Activated T-helper 17 cell treated with anti-CD3 and anti-CD28 coated beads, Interleukin-2, amount 50 U/mL, for 72 hours (primary cell): ENCODE data around the gene RPS8. TPM values are rescaled to one million over a fixed set of nuclear protein-coding genes. Genes with fewer than 3 reads are reported as not detected.

ENCODE experiments used
- ATAC-seq: fragments of 150-1000 bp; cut with Tn5 transposase; replicated peaks from 2 replicates; pipeline ENCODE4 v1.10.0; 2021; ENCODE audit warnings: mild to moderate bottlenecking, moderate library complexity
- H3K27ac Mint-ChIP-seq: one replicate; pipeline ENCODE4 v1.8.0; 2022; ENCODE audit warnings: mixed read lengths
- H3K27me3 Mint-ChIP-seq: one replicate; pipeline ENCODE4 v1.8.0; 2022; ENCODE audit warnings: mixed read lengths
- H3K36me3 Mint-ChIP-seq: one replicate; pipeline ENCODE4 v1.8.0; 2022; ENCODE audit warnings: low read depth, mild to moderate bottlenecking, mixed read lengths
- H3K4me1 Mint-ChIP-seq: one replicate; pipeline ENCODE4 v1.8.0; 2022; ENCODE audit warnings: mixed read lengths
- H3K4me3 Mint-ChIP-seq: one replicate; pipeline ENCODE4 v1.8.0; 2022; ENCODE audit warnings: mild to moderate bottlenecking, mixed read lengths
- H3K9me3 Mint-ChIP-seq: one replicate; pipeline ENCODE4 v1.8.0; 2022; ENCODE audit warnings: mixed read lengths
- total RNA-seq, 2 donors: library from RNA; stranded (reverse); gene quantifications; one replicate each; pipeline ENCODE4 v1.2.3, GENCODE V29; 2022

The RPS8 gene
- total RNA-seq, 2 donors from 2014 or later, result 2,475 to 3,183 TPM

GRCh38 chr1:44775930-44776729, 790 bp downstream of the RPS8 start:
- Mint-ChIP-seq H3K27me3 (no peaks in the 10 kb centered on the region), H3K36me3 (peaks cover 70% of the 10 kb centered on the region), H3K27ac (peak overlapping the region; percentile 98), H3K4me3 (peak overlapping the region; percentile 98), H3K4me1 (peaks cover 35% of the 10 kb centered on the region), H3K9me3 (no peaks in the 10 kb centered on the region)
- peak; percentile 43 for ATAC-seq

GRCh38 chr1:44776730-44777068, 1.4 kb downstream of the RPS8 start:
- peak; percentile 3 for ATAC-seq
- Mint-ChIP-seq H3K4me3 (peak overlapping the region; percentile 98), H3K36me3 (peaks cover 75% of the 10 kb centered on the region), H3K27me3 (no peaks in the 10 kb centered on the region), H3K4me1 (peaks cover 41% of the 10 kb centered on the region), H3K9me3 (no peaks in the 10 kb centered on the region), H3K27ac (peak overlapping the region; percentile 98)

GRCh38 chr1:44777547-44777946, 2.2 kb downstream of the RPS8 start:
- peaks cover 42% of the 10 kb centered on the region for H3K4me1 Mint-ChIP-seq
- peak overlapping the region; percentile 98 for H3K4me3 Mint-ChIP-seq
- H3K27me3 Mint-ChIP-seq, result no peaks in the 10 kb centered on the region
- H3K27ac Mint-ChIP-seq, result peak overlapping the region; percentile 98
- H3K36me3 Mint-ChIP-seq, result peaks cover 83% of the 10 kb centered on the region
- no peaks in the 10 kb centered on the region for H3K9me3 Mint-ChIP-seq
- no peak for ATAC-seq

- Mint-ChIP-seq H3K4me1 (peaks cover 42% of the 10 kb centered on the region), H3K27me3 (no peaks in the 10 kb centered on the region), H3K36me3 (peaks cover 87% of the 10 kb centered on the region), H3K9me3 (no peaks in the 10 kb centered on the region), H3K4me3 (peak overlapping the region; percentile 98), H3K27ac (peak overlapping the region; percentile 98)
- ATAC-seq, result no peak
Measured at GRCh38 chr1:44777969-44778635, 2.8 kb downstream of the RPS8 start.

- peak overlapping the region; percentile 83 for H3K27ac Mint-ChIP-seq
- H3K27me3 Mint-ChIP-seq, result no peaks in the 10 kb centered on the region
- H3K4me1 Mint-ChIP-seq, result peaks cover 47% of the 10 kb centered on the region
- no peaks in the 10 kb centered on the region for H3K9me3 Mint-ChIP-seq
- peaks cover 84% of the 10 kb centered on the region for H3K36me3 Mint-ChIP-seq
- H3K4me3 Mint-ChIP-seq, result peak overlapping the region; percentile 98
- no peak for ATAC-seq
Measured at GRCh38 chr1:44778705-44779576, 3.6 kb downstream of the RPS8 start.

- peaks cover 72% of the 10 kb centered on the region for H3K36me3 Mint-ChIP-seq
- no peak overlapping the region for H3K27ac Mint-ChIP-seq
- H3K27me3 Mint-ChIP-seq, result no peaks in the 10 kb centered on the region
- peaks cover 50% of the 10 kb centered on the region for H3K4me1 Mint-ChIP-seq
- no peaks in the 10 kb centered on the region for H3K9me3 Mint-ChIP-seq
- ATAC-seq, result no peak
- no peak overlapping the region for H3K4me3 Mint-ChIP-seq
Measured at GRCh38 chr1:44780583-44781121, 5.3 kb downstream of the RPS8 start.

GRCh38 chr1:44783697-44784093, 8.4 kb downstream of the RPS8 start:
- Mint-ChIP-seq H3K36me3 (peaks cover 41% of the 10 kb centered on the region), H3K9me3 (no peaks in the 10 kb centered on the region), H3K27me3 (no peaks in the 10 kb centered on the region), H3K27ac (peak overlapping the region; percentile 26), H3K4me3 (peak overlapping the region; percentile 58), H3K4me1 (peaks cover 37% of the 10 kb centered on the region)
- no peak for ATAC-seq

GRCh38 chr1:44784094-44785028, 9.0 kb downstream of the RPS8 start:
- H3K27ac Mint-ChIP-seq, result peak overlapping the region; percentile 85
- ATAC-seq, result peak; percentile 49
- peaks cover 32% of the 10 kb centered on the region for H3K4me1 Mint-ChIP-seq
- H3K9me3 Mint-ChIP-seq, result no peaks in the 10 kb centered on the region
- no peaks in the 10 kb centered on the region for H3K27me3 Mint-ChIP-seq
- peak overlapping the region; percentile 79 for H3K4me3 Mint-ChIP-seq
- peaks cover 35% of the 10 kb centered on the region for H3K36me3 Mint-ChIP-seq

- peaks cover 32% of the 10 kb centered on the region for H3K4me1 Mint-ChIP-seq
- no peaks in the 10 kb centered on the region for H3K27me3 Mint-ChIP-seq
- ATAC-seq, result peak; percentile 0
- peak overlapping the region; percentile 79 for H3K4me3 Mint-ChIP-seq
- peak overlapping the region; percentile 85 for H3K27ac Mint-ChIP-seq
- H3K9me3 Mint-ChIP-seq, result no peaks in the 10 kb centered on the region
- peaks cover 28% of the 10 kb centered on the region for H3K36me3 Mint-ChIP-seq
Measured at GRCh38 chr1:44785029-44785380, 9.7 kb downstream of the RPS8 start.

GRCh38 chr1:44785501-44786137, 10.3 kb downstream of the RPS8 start:
- Mint-ChIP-seq H3K9me3 (no peaks in the 10 kb centered on the region), H3K27ac (peak overlapping the region; percentile 85), H3K27me3 (no peaks in the 10 kb centered on the region), H3K4me3 (peak overlapping the region; percentile 79), H3K4me1 (peaks cover 32% of the 10 kb centered on the region), H3K36me3 (peaks cover 22% of the 10 kb centered on the region)
- no peak for ATAC-seq

- Mint-ChIP-seq H3K27ac (peak overlapping the region; percentile 85), H3K4me1 (peaks cover 29% of the 10 kb centered on the region), H3K4me3 (peak overlapping the region; percentile 79), H3K36me3 (peaks cover 15% of the 10 kb centered on the region), H3K9me3 (no peaks in the 10 kb centered on the region), H3K27me3 (no peaks in the 10 kb centered on the region)
- ATAC-seq, result peak; percentile 77
Measured at GRCh38 chr1:44786138-44786840, 10.9 kb downstream of the RPS8 start.

- H3K27me3 Mint-ChIP-seq, result no peaks in the 10 kb centered on the region
- ATAC-seq, result no peak
- peak overlapping the region; percentile 79 for H3K4me3 Mint-ChIP-seq
- peaks cover 9% of the 10 kb centered on the region for H3K36me3 Mint-ChIP-seq
- peaks cover 24% of the 10 kb centered on the region for H3K4me1 Mint-ChIP-seq
- no peaks in the 10 kb centered on the region for H3K9me3 Mint-ChIP-seq
- H3K27ac Mint-ChIP-seq, result peak overlapping the region; percentile 84
Measured at GRCh38 chr1:44786841-44787426, 11.6 kb downstream of the RPS8 start.
